Suprapubic skin (tissue), 4 donors: ENCODE results near the gene CLCNKB.

Experiments used
- EP300 ChIP-seq: sonication (generic); formaldehyde crosslinking; IDR thresholded peaks from one replicate; pipeline ENCODE4 v1.6.1; 2017; ENCODE audit warnings: antibody characterized with exemption
- POLR2A ChIP-seq, 2 donors: fragments of 450-650 bp; IDR thresholded peaks; one replicate each; pipeline ENCODE4 v1.6.1; 2017; ENCODE audit warnings: antibody characterized with exemption in 2 of 2, mild to moderate bottlenecking in 2 of 2, moderate library complexity in 2 of 2
- POLR2AphosphoS5 ChIP-seq, 3 donors: sonication (generic); formaldehyde crosslinking; IDR thresholded peaks; one replicate each; pipeline ENCODE4 v1.6.1; 2017; ENCODE audit warnings: antibody characterized with exemption in 3 of 3
- TF ChIP-seq, protein P1 (sequence below), 2 donors: fragments of 200-600 bp in 1 of 2; fragments of 450-650 bp in 1 of 2; sonication (generic) in 1 of 2; IDR thresholded peaks; one replicate each; pipeline ENCODE4 v1.5.1; 2016 to 2019; ENCODE audit warnings: antibody characterized with exemption in 2 of 2, mild to moderate bottlenecking in 1 of 2, moderate library complexity in 1 of 2

DNA sequence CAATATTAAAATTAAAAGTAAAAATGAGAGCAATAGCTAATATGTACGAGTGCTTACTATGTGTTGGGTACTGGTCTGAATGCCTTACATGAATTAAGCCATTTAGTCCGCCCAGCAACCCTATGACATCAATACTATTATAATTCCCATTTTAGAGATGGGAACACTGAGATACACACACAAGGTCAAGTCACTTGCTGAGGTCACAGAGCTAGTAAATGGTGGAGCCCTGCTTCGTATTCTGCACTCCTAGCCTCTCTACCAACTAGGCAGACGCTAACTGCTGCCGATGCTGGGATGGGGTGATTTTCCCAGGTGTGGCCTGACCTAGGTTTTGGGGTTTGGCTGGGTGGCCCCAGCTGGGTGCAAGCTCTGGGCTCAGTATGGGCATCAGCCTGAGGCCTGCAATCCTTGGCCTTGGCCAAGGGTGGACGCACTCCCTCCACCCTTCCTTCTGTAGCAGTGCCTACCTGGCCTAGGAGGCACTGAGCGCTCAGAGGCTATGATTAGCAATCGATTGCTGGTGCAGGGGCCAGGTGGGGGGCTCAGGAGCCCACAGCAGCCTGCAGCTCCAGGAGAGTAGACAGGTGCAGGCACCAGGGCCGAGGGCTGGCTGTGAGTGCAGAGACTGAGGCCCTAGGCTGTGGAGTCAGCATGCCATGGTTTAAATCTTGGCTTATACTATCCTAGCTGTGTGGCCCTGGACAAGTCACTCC, 27.2 kb downstream of the CLCNKB start:
- TF ChIP-seq, protein P1, sequence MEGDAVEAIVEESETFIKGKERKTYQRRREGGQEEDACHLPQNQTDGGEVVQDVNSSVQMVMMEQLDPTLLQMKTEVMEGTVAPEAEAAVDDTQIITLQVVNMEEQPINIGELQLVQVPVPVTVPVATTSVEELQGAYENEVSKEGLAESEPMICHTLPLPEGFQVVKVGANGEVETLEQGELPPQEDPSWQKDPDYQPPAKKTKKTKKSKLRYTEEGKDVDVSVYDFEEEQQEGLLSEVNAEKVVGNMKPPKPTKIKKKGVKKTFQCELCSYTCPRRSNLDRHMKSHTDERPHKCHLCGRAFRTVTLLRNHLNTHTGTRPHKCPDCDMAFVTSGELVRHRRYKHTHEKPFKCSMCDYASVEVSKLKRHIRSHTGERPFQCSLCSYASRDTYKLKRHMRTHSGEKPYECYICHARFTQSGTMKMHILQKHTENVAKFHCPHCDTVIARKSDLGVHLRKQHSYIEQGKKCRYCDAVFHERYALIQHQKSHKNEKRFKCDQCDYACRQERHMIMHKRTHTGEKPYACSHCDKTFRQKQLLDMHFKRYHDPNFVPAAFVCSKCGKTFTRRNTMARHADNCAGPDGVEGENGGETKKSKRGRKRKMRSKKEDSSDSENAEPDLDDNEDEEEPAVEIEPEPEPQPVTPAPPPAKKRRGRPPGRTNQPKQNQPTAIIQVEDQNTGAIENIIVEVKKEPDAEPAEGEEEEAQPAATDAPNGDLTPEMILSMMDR (IDR thresholded peaks at IDR 0.05): no peak
- TF ChIP-seq EP300: no peak
- TF ChIP-seq POLR2AphosphoS5 (IDR thresholded peaks at IDR 0.05): no peak
- no peak for TF ChIP-seq POLR2A (IDR thresholded peaks at IDR 0.05)
